ENCODE data around the gene DOCK1. TPM values are rescaled to one million over a fixed set of nuclear protein-coding genes. Genes with fewer than 3 reads are reported as not detected.

The DOCK1 gene
- total and polyA plus RNA-seq, 2 donors, result 33.3 to 132 TPM

DNA sequence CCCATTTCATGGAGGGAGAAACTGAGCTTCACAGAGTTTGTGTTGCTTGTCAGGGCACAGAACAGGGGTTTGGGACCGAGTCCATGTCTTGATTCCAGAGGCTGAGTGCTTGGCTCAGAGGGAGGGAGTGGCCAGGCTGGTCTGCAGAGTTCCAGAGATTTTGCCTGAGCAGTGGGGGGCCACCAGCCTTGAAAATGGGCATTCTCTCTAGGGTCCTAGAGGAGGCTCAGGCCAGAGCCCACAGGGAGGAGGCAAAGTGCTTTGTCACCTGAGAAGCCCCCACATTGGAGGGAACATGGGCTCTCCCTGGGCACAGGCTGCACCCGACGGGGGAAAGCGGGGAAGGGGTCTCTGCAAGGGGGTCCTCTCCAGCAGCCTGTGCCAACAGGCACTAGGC is 51.5 kb downstream of the DOCK1 start:
- Histone ChIP-seq H3K27ac (ENCODE audit: low read depth) (no peak overlapping the region), H3K4me3 (ENCODE audit: low read depth, low read length) (no peak overlapping the region), H3K36me3 (ENCODE audit: insufficient read depth) (no peaks in the 10 kb centered on the region), H3K4me1 (ENCODE audit: insufficient read depth) (no peaks in the 10 kb centered on the region)
- no peak for DNase-seq (ENCODE audit: extremely low spot score)
- 85% methylated on average over 4 of the region's 4 CpGs for WGBS

DNA sequence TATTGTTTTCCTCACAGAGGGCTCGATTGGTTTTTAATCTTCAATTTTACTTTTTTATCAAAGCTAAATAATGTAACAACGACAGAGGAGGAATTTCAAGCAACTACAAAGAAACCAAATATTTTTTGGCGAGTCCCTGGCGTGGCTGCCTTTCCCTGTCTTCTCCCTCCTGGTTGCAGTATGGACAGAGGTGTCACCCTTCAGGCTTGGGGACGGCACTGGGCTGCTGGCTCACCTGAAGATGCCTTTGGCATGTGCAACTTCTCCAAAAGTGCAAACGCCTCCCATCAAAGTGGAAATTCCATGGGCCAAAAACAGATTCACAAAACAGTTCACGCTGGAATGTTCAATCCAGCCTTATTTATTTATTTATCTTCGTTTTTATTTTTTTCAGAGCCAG is 51.9 kb downstream of the DOCK1 start:
- Histone ChIP-seq H3K4me1 (ENCODE audit: insufficient read depth) (no peaks in the 10 kb centered on the region), H3K4me3 (ENCODE audit: low read depth, low read length) (no peak overlapping the region), H3K27ac (ENCODE audit: low read depth) (no peak overlapping the region), H3K36me3 (ENCODE audit: insufficient read depth) (no peaks in the 10 kb centered on the region)
- DNase-seq (ENCODE audit: extremely low spot score), result no peak
- WGBS, result 80% methylated on average over 8 of the region's 8 CpGs

DNA sequence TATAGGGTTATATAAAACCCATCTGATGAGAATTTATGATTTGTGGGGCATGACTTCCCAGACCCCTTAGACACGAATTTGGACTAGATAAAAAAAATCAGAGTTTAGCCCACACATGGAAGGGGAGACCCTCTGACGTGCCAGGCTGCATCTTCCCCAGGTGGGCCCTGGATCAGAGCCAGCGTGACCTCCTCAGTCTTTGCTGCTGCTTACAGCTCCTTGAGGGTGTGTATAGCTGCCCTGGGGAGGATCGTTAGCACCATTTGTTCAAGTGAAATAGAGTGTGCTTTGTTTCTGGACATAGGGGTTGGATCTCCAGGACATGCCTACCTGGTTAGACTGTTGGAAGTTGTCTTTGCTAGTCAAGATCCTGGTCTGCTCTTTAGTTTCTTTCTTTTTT is 54.2 kb downstream of the DOCK1 start:
- H3K27ac ChIP-seq (ENCODE audit: low read depth), result no peak overlapping the region
- H3K4me3 ChIP-seq (ENCODE audit: low read depth, low read length), result no peak overlapping the region
- WGBS, result 86% methylated on average over 4 of the region's 4 CpGs
- no peaks in the 10 kb centered on the region for H3K36me3 ChIP-seq (ENCODE audit: insufficient read depth)
- DNase-seq (ENCODE audit: extremely low spot score), result no peak
- H3K4me1 ChIP-seq (ENCODE audit: insufficient read depth), result no peaks in the 10 kb centered on the region

DNA sequence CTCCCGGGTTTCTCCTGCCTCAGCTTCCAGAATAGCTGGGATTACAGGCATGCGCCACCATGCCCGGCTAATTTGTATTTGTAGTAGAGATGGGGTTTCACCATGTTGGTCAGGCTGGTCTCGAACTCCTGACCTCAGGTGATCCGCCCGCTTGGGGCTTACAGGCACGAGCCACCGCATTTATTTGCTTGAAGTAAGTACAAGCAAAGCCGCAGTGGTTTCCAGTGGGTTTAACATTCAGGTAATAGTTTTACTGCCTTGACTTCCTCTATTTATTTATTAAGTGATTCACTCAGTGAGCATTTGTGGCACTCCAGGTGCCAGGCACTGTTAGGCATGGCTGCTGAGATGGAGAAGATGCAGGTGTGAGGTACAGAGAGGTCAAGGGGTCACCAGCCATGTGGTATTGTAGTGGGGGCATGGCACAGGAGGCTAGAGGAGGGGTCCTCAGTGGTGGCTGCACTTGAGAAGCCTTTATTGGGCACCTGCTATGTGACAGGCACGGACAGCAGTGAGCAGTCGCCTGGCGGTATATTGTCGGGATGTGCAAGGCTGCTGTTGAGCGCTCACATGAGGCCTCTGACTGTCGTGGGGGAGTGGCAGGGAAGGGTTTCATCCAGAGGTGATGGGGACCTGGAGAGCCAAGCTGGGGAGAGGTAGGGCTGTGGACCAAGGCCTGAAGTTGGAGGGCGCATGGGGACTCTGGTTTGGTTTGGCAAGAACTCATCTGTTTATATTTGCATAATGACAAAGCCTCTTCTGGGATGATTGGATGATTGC is 54.9 kb downstream of the DOCK1 start:
- Histone ChIP-seq H3K36me3 (ENCODE audit: insufficient read depth) (no peaks in the 10 kb centered on the region), H3K27ac (ENCODE audit: low read depth) (no peak overlapping the region), H3K4me3 (ENCODE audit: low read depth, low read length) (no peak overlapping the region), H3K4me1 (ENCODE audit: insufficient read depth) (no peaks in the 10 kb centered on the region)
- 94% methylated on average over 16 of the region's 16 CpGs for WGBS
- DNase-seq (ENCODE audit: extremely low spot score), result no peak

DNA sequence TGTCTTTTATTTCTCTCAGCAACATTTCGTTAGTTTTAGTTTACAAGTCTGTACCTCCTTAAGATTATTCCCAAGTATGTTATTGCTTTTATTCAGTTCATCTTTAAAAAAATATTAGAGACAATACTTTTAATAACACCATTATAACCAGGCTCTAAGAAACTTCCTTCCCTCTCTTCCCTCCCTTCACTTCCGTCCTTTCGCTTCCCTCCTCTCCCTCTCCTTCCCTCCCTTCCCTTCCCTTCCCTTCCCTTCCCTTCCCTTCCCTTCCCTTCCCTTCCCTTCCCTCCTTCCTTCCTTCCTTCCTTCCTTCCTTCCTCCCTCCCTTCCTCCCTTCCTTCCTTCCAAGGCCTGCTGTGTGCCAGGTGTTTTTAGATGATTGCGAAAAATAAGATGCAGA is 58.1 kb downstream of the DOCK1 start:
- H3K36me3 ChIP-seq (ENCODE audit: insufficient read depth), result no peaks in the 10 kb centered on the region
- no peaks in the 10 kb centered on the region for H3K4me1 ChIP-seq (ENCODE audit: insufficient read depth)
- WGBS, result 89% methylated on average over 4 of the region's 4 CpGs
- H3K27ac ChIP-seq (ENCODE audit: low read depth), result no peak overlapping the region
- H3K4me3 ChIP-seq (ENCODE audit: low read depth, low read length), result no peak overlapping the region
- DNase-seq (ENCODE audit: extremely low spot score), result no peak

DNA sequence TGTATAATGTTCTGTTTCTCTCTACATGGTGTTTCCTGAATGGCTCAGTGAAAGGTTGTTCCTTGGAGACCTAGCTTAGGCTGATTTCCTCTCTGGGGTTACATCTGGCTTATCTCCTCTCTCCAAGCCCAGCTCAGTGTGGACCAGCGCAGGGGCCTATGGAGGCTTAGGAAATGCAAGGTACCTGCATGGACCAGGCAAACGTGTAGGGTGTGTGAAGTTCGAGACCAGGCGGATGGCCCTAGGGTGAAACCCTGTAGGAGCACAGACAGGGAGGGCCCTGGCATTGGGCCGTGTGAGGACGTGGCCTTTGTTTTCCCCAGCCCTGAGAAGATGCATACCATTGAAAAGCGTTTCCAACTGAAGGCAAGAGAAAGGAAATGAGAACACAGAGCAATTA is 59.0 kb downstream of the DOCK1 start:
- 72% methylated on average over 7 of the region's 7 CpGs for WGBS
- no peak for DNase-seq (ENCODE audit: extremely low spot score)
- Histone ChIP-seq H3K4me1 (ENCODE audit: insufficient read depth) (no peaks in the 10 kb centered on the region), H3K27ac (ENCODE audit: low read depth) (no peak overlapping the region), H3K36me3 (ENCODE audit: insufficient read depth) (no peaks in the 10 kb centered on the region), H3K4me3 (ENCODE audit: low read depth, low read length) (no peak overlapping the region)

DNA sequence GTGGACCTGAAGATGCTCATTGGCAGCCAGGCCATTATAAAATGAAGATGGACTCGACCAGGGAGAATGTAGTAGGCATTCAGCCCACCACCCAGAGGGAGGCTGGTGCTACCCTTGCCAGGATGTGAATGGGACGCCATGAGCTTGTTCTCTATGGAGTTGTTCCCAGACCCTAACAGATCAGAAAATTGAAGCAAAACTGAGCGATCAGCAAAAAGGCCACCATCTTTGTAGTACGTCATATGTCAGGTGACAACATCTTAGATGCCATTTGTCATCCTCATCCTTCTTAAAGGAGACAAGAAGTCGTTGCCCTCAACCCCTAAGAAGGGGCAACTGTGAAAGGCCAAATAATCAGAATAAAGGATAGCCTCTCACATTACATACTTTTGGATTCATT is 61.7 kb downstream of the DOCK1 start:
- H3K4me3 ChIP-seq (ENCODE audit: low read depth, low read length), result no peak overlapping the region
- H3K36me3 ChIP-seq (ENCODE audit: insufficient read depth), result no peaks in the 10 kb centered on the region
- 93% methylated on average over 5 of the region's 5 CpGs for WGBS
- DNase-seq (ENCODE audit: extremely low spot score), result no peak
- H3K4me1 ChIP-seq (ENCODE audit: insufficient read depth), result no peaks in the 10 kb centered on the region
- no peak overlapping the region for H3K27ac ChIP-seq (ENCODE audit: low read depth)

DNA sequence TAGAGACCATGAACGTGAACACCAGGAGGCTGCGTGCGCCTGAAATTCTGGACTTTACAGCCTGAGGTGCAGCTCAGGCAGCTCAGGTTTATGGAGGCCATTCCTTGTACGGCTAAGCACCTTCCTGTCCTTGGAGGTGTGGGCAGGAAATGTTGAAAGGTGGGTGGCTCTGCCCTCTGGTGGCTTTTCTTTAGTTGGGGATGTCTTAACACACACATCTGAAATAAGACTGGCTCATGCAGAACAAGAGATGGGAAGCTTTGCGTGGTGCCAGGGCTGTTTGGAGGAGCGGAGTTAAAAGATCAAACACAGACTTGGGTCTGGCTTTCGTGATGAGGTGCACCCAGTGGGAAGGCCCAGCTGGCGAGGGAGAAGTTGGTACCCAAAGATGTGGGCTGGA is 64.1 kb downstream of the DOCK1 start:
- no peak overlapping the region for H3K4me3 ChIP-seq (ENCODE audit: low read depth, low read length)
- WGBS, result 92% methylated on average over 8 of the region's 8 CpGs
- DNase-seq (ENCODE audit: extremely low spot score), result no peak
- H3K36me3 ChIP-seq (ENCODE audit: insufficient read depth), result no peaks in the 10 kb centered on the region
- no peaks in the 10 kb centered on the region for H3K4me1 ChIP-seq (ENCODE audit: insufficient read depth)
- no peak overlapping the region for H3K27ac ChIP-seq (ENCODE audit: low read depth)

DNA sequence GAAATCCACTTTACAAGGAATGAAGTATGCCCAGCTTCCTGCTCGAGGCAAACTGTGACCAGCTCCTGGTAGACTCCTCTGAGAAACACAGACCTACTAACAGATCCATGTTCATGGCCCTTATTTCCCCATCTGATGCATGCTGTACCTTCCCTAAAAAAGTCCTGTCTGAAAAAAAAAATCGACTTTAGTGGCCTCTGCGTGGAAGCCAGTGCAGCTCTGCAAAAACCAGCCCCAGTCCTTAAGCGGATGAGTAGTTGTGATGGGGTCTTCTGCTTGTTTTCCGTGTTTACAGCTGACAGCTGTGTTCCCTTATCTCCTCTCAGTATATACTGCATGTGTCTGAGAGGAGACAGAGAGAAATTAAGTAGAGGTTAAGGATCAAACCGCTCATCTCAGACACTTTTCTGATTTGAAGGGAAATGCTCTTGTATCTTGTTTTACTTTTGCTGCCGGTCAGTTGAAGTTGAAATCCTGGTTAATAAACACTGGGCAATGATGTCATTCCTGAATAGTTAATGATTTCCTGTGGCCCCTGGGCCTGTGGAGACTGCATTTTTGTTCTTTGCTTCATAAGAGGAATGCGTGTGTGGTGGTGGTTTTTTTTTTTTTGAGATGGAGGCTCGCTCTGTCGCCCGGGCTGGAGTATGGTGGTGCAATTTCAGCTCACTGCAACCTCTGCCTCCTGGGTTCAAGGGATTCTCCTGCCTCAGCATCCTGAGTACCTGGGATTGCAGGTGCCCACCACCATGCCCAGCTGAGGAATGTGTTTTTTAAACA is 67.6 kb downstream of the DOCK1 start:
- Histone ChIP-seq H3K27ac (ENCODE audit: low read depth) (peak overlapping the region; percentile 57), H3K36me3 (ENCODE audit: insufficient read depth) (no peaks in the 10 kb centered on the region), H3K4me3 (ENCODE audit: low read depth, low read length) (no peak overlapping the region), H3K4me1 (ENCODE audit: insufficient read depth) (no peaks in the 10 kb centered on the region)
- 33% methylated on average over 11 of the region's 11 CpGs for WGBS
- peak; percentile 42 for DNase-seq (ENCODE audit: extremely low spot score)

DNA sequence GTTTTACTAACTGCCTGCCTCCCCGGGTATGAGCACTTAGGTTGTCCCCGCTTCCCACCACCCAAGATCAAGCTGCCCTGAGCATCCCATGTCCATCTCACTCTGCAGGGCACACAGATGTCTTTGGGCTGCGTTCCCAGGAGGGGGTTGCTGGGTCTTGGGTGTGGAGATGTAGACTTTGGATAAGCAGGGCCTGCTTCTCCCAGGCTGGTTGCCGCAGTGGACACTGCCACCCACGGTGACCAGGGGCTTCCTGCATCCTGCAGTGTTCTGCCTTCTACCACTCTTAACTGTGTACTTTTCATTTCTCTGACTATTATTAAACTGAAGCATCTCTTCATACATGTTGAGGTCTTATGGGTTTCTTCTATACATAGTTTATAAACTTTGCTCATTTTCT is 70.0 kb downstream of the DOCK1 start:
- Histone ChIP-seq H3K4me3 (ENCODE audit: low read depth, low read length) (no peak overlapping the region), H3K4me1 (ENCODE audit: insufficient read depth) (no peaks in the 10 kb centered on the region), H3K36me3 (ENCODE audit: insufficient read depth) (no peaks in the 10 kb centered on the region), H3K27ac (ENCODE audit: low read depth) (no peak overlapping the region)
- 95% methylated on average over 5 of the region's 5 CpGs for WGBS
- DNase-seq (ENCODE audit: extremely low spot score), result no peak

DNA sequence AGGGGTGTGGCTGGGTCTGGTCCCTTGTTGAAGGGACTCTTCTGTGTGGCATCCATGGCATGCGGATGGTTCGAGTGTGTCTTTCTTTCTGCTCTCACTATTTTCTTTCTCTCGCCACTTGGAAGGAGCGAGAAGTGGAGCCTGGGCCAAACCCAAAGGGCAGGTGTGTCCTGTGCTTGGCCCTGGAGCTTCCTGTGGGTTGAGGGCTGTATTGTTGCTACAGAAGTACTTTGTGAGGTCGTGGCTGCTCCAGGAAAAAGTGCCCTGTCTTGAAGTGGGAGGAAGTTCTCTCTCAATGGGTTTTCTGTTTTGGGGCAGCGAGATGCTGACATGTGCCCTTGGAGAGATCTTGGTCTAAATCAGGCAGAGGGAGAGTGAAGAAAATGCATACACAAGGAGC is 72.0 kb downstream of the DOCK1 start:
- DNase-seq (ENCODE audit: extremely low spot score), result no peak
- WGBS, result 84% methylated on average over 6 of the region's 6 CpGs
- Histone ChIP-seq H3K4me3 (ENCODE audit: low read depth, low read length) (no peak overlapping the region), H3K4me1 (ENCODE audit: insufficient read depth) (no peaks in the 10 kb centered on the region), H3K36me3 (ENCODE audit: insufficient read depth) (peaks cover 4% of the 10 kb centered on the region), H3K27ac (ENCODE audit: low read depth) (no peak overlapping the region)

DNA sequence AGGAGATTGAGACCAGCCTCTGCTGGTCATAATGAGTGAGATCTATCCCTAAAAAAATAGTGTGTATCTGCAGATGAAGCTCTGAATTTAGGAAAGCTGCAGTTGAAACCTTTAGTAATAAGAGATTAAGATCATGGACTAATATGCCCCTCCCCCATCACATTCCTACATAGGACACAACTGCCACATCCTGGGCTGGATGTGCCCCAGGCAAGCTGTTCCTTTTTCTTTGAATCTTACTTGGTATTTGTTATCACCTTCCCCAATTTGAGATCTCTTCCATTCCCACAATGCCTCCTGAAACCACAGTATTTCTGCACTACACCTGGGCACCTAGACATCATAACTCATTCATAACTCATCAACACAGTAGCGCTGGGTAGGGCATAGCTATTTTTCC is 74.1 kb downstream of the DOCK1 start:
- H3K4me1 ChIP-seq (ENCODE audit: insufficient read depth), result no peaks in the 10 kb centered on the region
- H3K4me3 ChIP-seq (ENCODE audit: low read depth, low read length), result no peak overlapping the region
- H3K36me3 ChIP-seq (ENCODE audit: insufficient read depth), result peaks cover 4% of the 10 kb centered on the region
- H3K27ac ChIP-seq (ENCODE audit: low read depth), result no peak overlapping the region
- DNase-seq (ENCODE audit: extremely low spot score), result no peak
- WGBS, result 95% methylated on average over 1 of the region's 1 CpG

DNA sequence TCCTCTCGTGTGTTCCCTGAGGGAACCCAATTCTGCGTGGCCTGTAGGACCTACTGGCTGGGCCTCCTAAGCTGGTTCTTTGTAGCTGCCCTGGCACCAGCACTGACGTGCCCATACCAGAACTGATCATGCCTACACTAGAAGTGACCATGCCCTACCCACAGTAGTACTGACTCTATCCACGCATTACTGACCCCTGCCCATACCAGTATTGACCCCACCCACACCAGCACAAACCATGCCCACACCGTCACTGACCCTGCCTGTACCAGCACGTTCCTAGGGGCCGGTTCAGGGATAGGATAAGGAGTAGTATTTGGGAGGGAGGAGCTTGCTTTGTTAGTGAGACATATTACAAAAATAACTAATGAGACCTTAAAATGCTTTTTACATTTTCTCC is 88.0 kb downstream of the DOCK1 start:
- Histone ChIP-seq H3K36me3 (ENCODE audit: insufficient read depth) (peaks cover 4% of the 10 kb centered on the region), H3K4me1 (ENCODE audit: insufficient read depth) (no peaks in the 10 kb centered on the region), H3K27ac (ENCODE audit: low read depth) (no peak overlapping the region), H3K4me3 (ENCODE audit: low read depth, low read length) (no peak overlapping the region)
- no peak for DNase-seq (ENCODE audit: extremely low spot score)
- 87% methylated on average over 7 of the region's 7 CpGs for whole genome bisulfite sequencing

DNA sequence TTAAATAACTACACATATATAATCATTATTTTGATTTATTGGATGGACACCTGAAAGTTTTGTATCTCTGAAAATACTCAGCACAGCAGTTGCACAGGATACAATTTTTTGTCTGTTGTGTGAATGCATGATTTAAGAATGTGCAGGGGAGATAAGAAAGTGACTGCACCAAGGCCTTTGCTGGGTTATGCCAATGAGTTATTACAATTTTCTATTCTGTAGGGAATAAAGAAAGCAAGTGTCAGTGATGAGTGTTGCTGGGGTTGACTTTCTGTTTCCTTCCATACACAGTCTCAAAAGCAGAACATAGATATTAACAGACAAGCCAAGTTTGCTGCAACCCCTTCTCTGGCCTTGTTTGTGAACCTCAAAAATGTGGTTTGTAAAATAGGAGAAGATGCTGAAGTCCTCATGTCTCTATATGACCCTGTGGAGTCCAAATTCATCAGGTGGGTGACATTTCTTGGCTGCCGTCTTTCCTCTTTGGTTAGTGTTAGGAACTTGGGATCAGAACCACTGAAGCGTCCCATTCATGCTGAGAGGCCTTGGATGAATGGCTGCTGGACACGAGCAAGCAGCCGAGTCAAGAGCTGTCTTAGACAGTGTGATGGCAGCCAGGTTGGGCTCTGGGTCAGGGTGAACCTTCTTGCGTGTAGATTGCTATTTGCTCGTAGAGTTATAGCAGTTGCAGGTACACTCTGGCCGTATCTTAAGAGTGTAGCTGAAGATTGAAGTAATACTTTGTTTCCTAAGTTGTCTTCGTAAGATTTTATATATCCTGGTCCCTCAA is 92.8 kb downstream of the DOCK1 start:
- Histone ChIP-seq H3K36me3 (ENCODE audit: insufficient read depth) (peaks cover 5% of the 10 kb centered on the region), H3K4me1 (ENCODE audit: insufficient read depth) (no peaks in the 10 kb centered on the region), H3K27ac (ENCODE audit: low read depth) (no peak overlapping the region), H3K4me3 (ENCODE audit: low read depth, low read length) (no peak overlapping the region)
- 92% methylated on average over 8 of the region's 8 CpGs for WGBS
- DNase-seq (ENCODE audit: extremely low spot score), result no peak
